Bronchial epithelial cell (primary cell): ENCODE data around the gene DNMT3L. TPM values are rescaled to one million over a fixed set of nuclear protein-coding genes. Genes with fewer than 3 reads are reported as not detected.

Experiments
- DNase-seq: peaks from one replicate; pipeline ENCODE4 v3.0.0-alpha.2; 2010; ENCODE audit warnings: low read depth
- FAIRE-seq: peaks from 2 replicates; lab custom pipeline; 2011; peaks lifted over from hg19 to GRCh38; lab: Jason Lieb, UNC
- H3K27me3 ChIP-seq: 2 replicates; pipeline ENCODE4 v1.5.1; 2011; ENCODE audit warnings: low read length; ENCODE audit not compliant: control insufficient read depth, insufficient read depth
- H3K36me3 ChIP-seq: 2 replicates; pipeline ENCODE4 v1.5.1; 2011; ENCODE audit warnings: low read length; ENCODE audit not compliant: control insufficient read depth, insufficient read depth
- H3K4me3 ChIP-seq: 2 replicates; pipeline ENCODE4 v1.5.1; 2011; ENCODE audit warnings: mild to moderate bottlenecking, low read depth, low read length, control low read depth
- CTCF ChIP-seq: IDR thresholded peaks from 2 replicates; pipeline ENCODE4 v1.5.1; 2011; ENCODE audit warnings: mild to moderate bottlenecking, moderate library complexity, low read length, control low read depth, inconsistent platforms; ENCODE audit not compliant: insufficient read depth, severe bottlenecking
- total RNA-seq: library from RNA; depleted of rRNA; stranded (reverse); fragments of >200 nt; gene quantifications from 2 replicates; pipeline ENCODE4 v1.2.1, GENCODE V29; 2014

Gene DNMT3L
- total RNA-seq, 1 donor from 2014 or later, result not detected

- no peak for DNase-seq
- FAIRE-seq, result no peak
- no peak for TF ChIP-seq CTCF
- H3K27me3 ChIP-seq, result no peaks in the 10 kb centered on the region
- no peaks in the 10 kb centered on the region for H3K36me3 ChIP-seq
- H3K4me3 ChIP-seq, result no peak overlapping the region
These were observed 11.3 kb upstream of the DNMT3L start for GRCh38 chr21:44273046-44273445.

- FAIRE-seq (no peak), DNase-seq (no peak)
- no peak for TF ChIP-seq CTCF
- Histone ChIP-seq H3K36me3 (no peaks in the 10 kb centered on the region), H3K4me3 (no peak overlapping the region), H3K27me3 (no peaks in the 10 kb centered on the region)
These were observed 10.7 kb upstream of the DNMT3L start for GRCh38 chr21:44272284-44272858.

GRCh38 chr21:44271558-44272283 lies 10.0 kb upstream of the DNMT3L start:
- no peak for TF ChIP-seq CTCF
- Histone ChIP-seq H3K36me3 (no peaks in the 10 kb centered on the region), H3K27me3 (no peaks in the 10 kb centered on the region), H3K4me3 (no peak overlapping the region)
- FAIRE-seq (no peak), DNase-seq (no peak)

- DNase-seq (no peak), FAIRE-seq (no peak)
- TF ChIP-seq CTCF, result no peak
- H3K27me3 ChIP-seq, result no peaks in the 10 kb centered on the region
- no peaks in the 10 kb centered on the region for H3K36me3 ChIP-seq
- no peak overlapping the region for H3K4me3 ChIP-seq
These were observed 7.4 kb upstream of the DNMT3L start for GRCh38 chr21:44269090-44269489.

- no peaks in the 10 kb centered on the region for H3K36me3 ChIP-seq
- no peak for TF ChIP-seq CTCF
- DNase-seq (no peak), FAIRE-seq (no peak)
- H3K4me3 ChIP-seq, result no peak overlapping the region
- H3K27me3 ChIP-seq, result no peaks in the 10 kb centered on the region
These were observed 6.0 kb upstream of the DNMT3L start for GRCh38 chr21:44267655-44268142.
